ENCODE results near the gene PPP6R2.
"Not testable (repeated sequence)": the region's sequence is repeated elsewhere in the genome, so short reads cannot be mapped to it uniquely, and the experiment has no call there.

The PPP6R2 gene

GRCh38 chr22:50346470-50346869 is 3.3 kb downstream of the PPP6R2 start:
- DNase-seq: no peak

- DNase-seq: no peak
Observed at GRCh38 chr22:50347157-50347556, 4.0 kb downstream of the PPP6R2 start.

GRCh38 chr22:50348058-50348457 is 4.9 kb downstream of the PPP6R2 start:
- DNase-seq: no peak

GRCh38 chr22:50356186-50356585 is 13.1 kb downstream of the PPP6R2 start:
- no peak for DNase-seq

- no peak for DNase-seq
Observed at GRCh38 chr22:50357222-50357621, 14.1 kb downstream of the PPP6R2 start.

- DNase-seq: no peak
Observed at GRCh38 chr22:50357756-50358155, 14.6 kb downstream of the PPP6R2 start.

- DNase-seq: no peak
Observed at GRCh38 chr22:50360578-50360977, 17.5 kb downstream of the PPP6R2 start.

GRCh38 chr22:50361222-50361621 is 18.1 kb downstream of the PPP6R2 start:
- no peak for DNase-seq

GRCh38 chr22:50361688-50362087 is 18.6 kb downstream of the PPP6R2 start:
- no peak for DNase-seq

- DNase-seq: no peak
Observed at GRCh38 chr22:50363166-50363802, 20.2 kb downstream of the PPP6R2 start.

- DNase-seq: not testable (repeated sequence)
Observed at GRCh38 chr22:50363803-50364194, 20.7 kb downstream of the PPP6R2 start.

GRCh38 chr22:50367778-50368500 is 24.8 kb downstream of the PPP6R2 start:
- no peak for DNase-seq

- DNase-seq: no peak
Observed at GRCh38 chr22:50371101-50371648, 28.0 kb downstream of the PPP6R2 start.

- no peak for DNase-seq
Observed at GRCh38 chr22:50376085-50376651, 33.0 kb downstream of the PPP6R2 start.

- DNase-seq: not testable (repeated sequence)
Observed at GRCh38 chr22:50381021-50381555, 38.0 kb downstream of the PPP6R2 start.

GRCh38 chr22:50396751-50397370 is 53.7 kb downstream of the PPP6R2 start:
- no peak for DNase-seq

- DNase-seq: not testable (repeated sequence)
Observed at GRCh38 chr22:50397371-50398060, 54.4 kb downstream of the PPP6R2 start.

- DNase-seq: peak; percentile 1
Observed at GRCh38 chr22:50398831-50399648, 55.9 kb downstream of the PPP6R2 start.

- no peak for DNase-seq
Observed at GRCh38 chr22:50399751-50400331, 56.7 kb downstream of the PPP6R2 start.

- DNase-seq: no peak
Observed at GRCh38 chr22:50400406-50400805, 57.3 kb downstream of the PPP6R2 start.

- DNase-seq: no peak
Observed at GRCh38 chr22:50400931-50401330, 57.8 kb downstream of the PPP6R2 start.

All from NCI-H2029 (cell line).